Subcutaneous abdominal adipose tissue (tissue), 5 donors: Measurements from ENCODE around the gene METTL9.

ENCODE experiments used
- H3K27ac ChIP-seq: one replicate; pipeline ENCODE4 v1.7.0; 2013; ENCODE audit warnings: low read depth, mild to moderate bottlenecking, inconsistent platforms, low read length, moderate library complexity
- H3K27me3 ChIP-seq, 5 donors: one replicate each; pipeline ENCODE4 v1.7.0; 2013; ENCODE audit warnings: low read length in 5 of 5, inconsistent platforms in 1 of 5; ENCODE audit not compliant: control insufficient read depth in 5 of 5, insufficient read depth in 4 of 5
- H3K36me3 ChIP-seq, 5 donors: one replicate each; pipeline ENCODE4 v1.7.0; 2013; ENCODE audit warnings: low read length in 5 of 5; ENCODE audit not compliant: control insufficient read depth in 5 of 5, insufficient read depth in 5 of 5
- H3K4me1 ChIP-seq, 5 donors: one replicate each; pipeline ENCODE4 v1.7.0; 2013; ENCODE audit warnings: low read length in 5 of 5, mild to moderate bottlenecking in 3 of 5, moderate library complexity in 1 of 5; ENCODE audit not compliant: control insufficient read depth in 5 of 5, insufficient read depth in 5 of 5
- H3K4me3 ChIP-seq, 5 donors: one replicate each; pipeline ENCODE4 v1.7.0; 2013; ENCODE audit warnings: low read length in 5 of 5, low read depth in 1 of 5
- H3K9ac ChIP-seq, 5 donors: one replicate each; pipeline ENCODE4 v1.7.0; 2013; ENCODE audit warnings: low read length in 5 of 5, mild to moderate bottlenecking in 4 of 5, moderate library complexity in 3 of 5
- H3K9me3 ChIP-seq, 5 donors: one replicate each; pipeline ENCODE4 v1.7.0; 2013; ENCODE audit warnings: low read length in 5 of 5; ENCODE audit not compliant: control insufficient read depth in 5 of 5
- donor health status: healthy.
- donor health status: healthy.
- donor health status: healthy.
- donor health status: healthy.
- donor health status: healthy.

METTL9 gene

DNA sequence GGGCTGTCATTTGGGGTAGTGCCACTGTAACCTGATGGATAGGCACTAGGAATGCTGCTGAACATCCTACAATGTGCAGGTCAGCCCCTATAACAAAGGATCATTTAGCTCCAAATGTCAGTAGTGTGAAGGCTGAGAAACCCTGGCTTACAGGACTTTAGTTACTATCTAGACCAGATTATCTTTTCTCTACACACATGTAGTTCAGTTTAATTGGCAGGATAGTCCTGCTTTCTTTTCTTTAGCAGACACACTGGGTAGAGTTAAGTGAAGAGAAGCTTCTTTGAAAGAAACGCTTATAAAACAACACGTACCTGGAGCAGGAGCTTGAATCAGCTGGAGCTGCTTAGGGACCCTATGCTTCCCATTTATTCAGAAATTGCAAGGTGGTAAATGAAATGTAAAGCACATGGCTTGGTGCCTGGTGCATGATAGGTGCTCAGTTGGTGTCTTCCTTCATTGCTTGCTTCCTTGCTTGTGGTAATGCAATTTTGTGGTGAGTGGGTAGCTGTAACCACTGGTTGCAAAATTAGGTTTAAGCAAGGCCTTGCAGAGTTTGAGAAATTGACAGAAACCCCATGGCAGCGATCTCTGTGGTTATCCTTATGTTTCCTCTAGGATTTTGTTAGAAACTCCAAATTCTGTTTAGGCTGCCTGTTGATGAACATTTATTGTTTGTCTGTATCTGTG, 9.4 kb downstream of the METTL9 start:
- no peak overlapping the region for H3K9ac ChIP-seq
- H3K4me3 ChIP-seq: no peak overlapping the region
- no peaks in the 10 kb centered on the region for H3K36me3 ChIP-seq
- H3K27ac ChIP-seq: no peak overlapping the region
- H3K27me3 ChIP-seq: no peaks in the 10 kb centered on the region
- H3K9me3 ChIP-seq: no peaks in the 10 kb centered on the region
- peaks cover 2 to 53% (median 50%) of the 10 kb centered on the region in 5 donors for H3K4me1 ChIP-seq

DNA sequence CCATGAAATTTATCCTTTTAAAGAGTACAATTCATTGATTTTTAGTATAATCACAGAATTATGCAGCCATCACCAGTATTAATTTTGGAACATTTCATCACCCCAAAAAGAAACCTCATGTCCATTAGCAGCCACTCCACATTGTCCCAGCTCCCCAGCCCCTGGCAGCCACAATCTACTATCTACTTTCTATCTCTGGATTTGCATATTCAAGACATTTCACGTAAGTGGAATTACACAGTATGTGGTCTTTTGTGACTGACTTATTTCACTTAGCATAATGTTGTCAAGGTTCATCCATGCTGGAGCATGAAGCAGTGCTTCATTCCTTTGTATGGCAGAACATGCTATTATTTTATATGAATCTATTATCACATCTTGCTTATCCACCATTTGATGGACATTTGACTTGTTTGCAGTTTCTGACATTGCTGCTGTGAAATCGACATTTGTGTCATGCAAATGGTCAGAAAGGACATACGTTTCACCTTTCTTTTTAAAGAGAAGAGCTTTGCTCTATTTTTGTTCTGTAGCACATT, 10.7 kb downstream of the METTL9 start:
- Histone ChIP-seq H3K4me3 (no peak overlapping the region), H3K9ac (no peak overlapping the region), H3K27ac (no peak overlapping the region), H3K4me1 (peaks cover 2 to 40% (median 37%) of the 10 kb centered on the region in 5 donors), H3K9me3 (no peaks in the 10 kb centered on the region), H3K36me3 (no peaks in the 10 kb centered on the region), H3K27me3 (no peaks in the 10 kb centered on the region)

DNA sequence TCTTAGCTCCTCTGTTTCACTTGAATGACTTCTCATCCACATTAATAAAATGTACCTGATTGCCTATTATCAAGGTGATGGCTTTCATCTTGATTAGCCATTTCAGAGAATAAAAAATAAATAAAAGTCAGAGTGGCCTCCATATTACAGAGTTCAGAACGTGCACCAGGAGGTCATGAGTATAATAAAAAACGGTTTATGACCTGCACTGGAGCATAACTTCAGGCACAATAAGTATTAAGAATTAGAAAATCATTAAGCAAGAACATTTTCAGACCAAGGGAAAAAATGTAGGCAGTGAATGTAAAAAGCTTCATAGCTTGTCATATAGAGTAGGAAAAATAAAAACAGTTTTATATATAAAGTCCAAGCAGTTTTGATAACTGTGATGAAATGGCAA, 11.4 kb downstream of the METTL9 start:
- no peaks in the 10 kb centered on the region for H3K9me3 ChIP-seq
- H3K27ac ChIP-seq: no peak overlapping the region
- H3K36me3 ChIP-seq: no peaks in the 10 kb centered on the region
- peaks cover 2 to 36% (median 35%) of the 10 kb centered on the region in 5 donors for H3K4me1 ChIP-seq
- no peak overlapping the region for H3K9ac ChIP-seq
- H3K27me3 ChIP-seq: no peaks in the 10 kb centered on the region
- no peak overlapping the region for H3K4me3 ChIP-seq

DNA sequence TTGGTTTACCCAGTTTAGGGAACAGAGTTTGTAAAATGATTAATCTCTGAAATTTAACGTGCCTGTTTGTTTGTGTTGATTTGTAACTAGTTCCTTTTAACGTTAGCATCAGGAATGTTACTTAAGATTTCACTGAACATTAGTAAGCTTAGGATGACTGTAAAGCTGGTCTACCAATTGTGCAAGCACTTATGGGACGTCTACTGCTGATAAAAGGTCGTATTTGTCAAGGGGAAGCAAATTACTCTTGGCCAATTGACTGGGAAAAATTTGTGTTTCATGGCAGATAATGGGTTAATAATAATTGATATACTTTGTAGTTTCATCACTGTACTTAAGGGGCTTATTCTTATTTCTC, 11.8 kb downstream of the METTL9 start:
- Histone ChIP-seq H3K27ac (no peak overlapping the region), H3K27me3 (no peaks in the 10 kb centered on the region), H3K9me3 (no peaks in the 10 kb centered on the region), H3K36me3 (no peaks in the 10 kb centered on the region), H3K4me3 (no peak overlapping the region), H3K9ac (no peak overlapping the region), H3K4me1 (peaks cover 2 to 40% (median 35%) of the 10 kb centered on the region in 5 donors)

DNA sequence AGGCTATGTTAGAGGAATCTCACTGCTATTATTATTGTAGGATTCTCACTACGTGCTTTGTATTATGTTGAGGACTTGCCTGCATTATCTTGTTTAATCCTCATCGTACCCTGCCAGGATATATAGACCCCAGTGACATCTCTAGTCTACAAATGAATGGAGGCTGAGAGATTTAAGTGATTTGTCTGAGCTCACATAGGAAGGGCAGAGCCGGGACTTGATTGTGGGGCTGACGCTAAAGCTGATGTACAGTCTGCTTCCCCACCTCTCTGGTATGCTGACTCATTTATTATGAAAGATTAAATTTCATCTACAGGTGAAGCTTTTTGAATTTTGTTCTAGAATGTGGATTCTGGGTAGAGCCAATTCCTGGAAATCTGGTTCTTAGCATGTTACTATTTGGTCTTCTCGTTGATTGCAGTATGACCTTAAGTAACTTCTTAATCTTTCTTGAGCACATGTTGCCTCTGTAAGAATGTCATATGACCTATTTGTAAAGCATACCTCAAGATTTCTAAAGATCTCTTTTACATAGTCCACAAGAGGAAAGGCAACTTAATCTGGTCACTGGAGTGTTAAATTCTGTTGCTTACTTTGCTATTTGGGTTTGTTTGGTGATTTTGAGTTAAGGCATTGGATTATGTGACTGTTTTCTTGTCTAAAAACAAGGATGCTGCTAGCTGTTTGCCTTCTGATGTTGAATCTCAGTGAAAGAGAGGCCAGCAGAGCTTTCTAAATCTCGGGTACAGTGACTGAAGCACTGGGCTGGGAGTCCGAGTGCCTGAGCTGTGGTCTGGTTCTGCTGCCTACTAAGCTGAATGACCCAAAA, 12.4 kb downstream of the METTL9 start:
- H3K27me3 ChIP-seq: no peaks in the 10 kb centered on the region
- H3K4me1 ChIP-seq: peaks cover 2 to 39% (median 35%) of the 10 kb centered on the region in 5 donors
- no peaks in the 10 kb centered on the region for H3K9me3 ChIP-seq
- peak overlapping the region in 2 of 5 donors; percentile 3 to 27 for H3K9ac ChIP-seq
- peak overlapping the region; percentile 53 for H3K27ac ChIP-seq
- no peaks in the 10 kb centered on the region for H3K36me3 ChIP-seq
- H3K4me3 ChIP-seq: no peak overlapping the region

DNA sequence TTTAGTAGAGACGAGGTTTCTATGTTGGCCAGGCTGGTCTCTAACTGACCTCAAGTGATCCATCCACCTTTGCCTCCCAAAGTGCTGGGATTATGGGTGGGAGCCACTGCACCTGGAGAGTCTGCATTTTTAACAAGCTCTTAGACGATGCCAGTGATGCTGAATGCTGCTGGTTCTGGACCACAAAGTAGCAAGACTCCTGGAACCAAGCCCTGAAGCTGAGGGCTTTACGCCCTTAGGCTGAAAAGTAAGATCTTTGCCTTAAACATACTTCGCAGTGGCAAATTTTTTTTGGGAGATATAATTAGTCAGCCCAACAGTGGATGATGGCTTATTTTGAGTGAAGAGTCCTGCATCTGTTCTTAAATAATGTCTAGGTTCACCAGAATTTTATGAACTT, 14.0 kb downstream of the METTL9 start:
- Histone ChIP-seq H3K36me3 (peaks cover 0 to 4% (median 0%) of the 10 kb centered on the region in 5 donors), H3K4me1 (peaks cover 2 to 35% (median 30%) of the 10 kb centered on the region in 5 donors), H3K9me3 (no peaks in the 10 kb centered on the region), H3K9ac (no peak overlapping the region), H3K4me3 (no peak overlapping the region), H3K27ac (no peak overlapping the region), H3K27me3 (no peaks in the 10 kb centered on the region)

DNA sequence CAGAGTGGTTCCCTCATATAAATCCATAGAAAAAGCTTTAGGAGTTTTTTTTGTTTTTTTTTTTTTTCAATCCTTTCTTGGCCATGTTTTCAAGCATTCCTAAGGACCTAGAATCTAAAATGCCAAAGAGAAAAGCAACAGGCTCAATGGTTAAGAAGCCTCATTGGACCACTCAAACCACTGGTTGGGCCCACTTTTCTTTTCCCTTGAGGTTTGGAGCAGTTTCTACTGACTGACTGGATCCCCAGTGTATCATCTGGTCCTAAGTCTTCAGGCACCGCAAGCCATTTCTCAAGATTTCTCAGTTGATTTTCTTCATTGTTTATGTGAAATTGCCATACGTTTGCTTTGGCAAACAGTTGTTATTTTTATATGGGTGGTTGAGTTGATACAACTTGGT, 14.4 kb downstream of the METTL9 start:
- Histone ChIP-seq H3K9me3 (no peaks in the 10 kb centered on the region), H3K4me1 (peaks cover 2 to 31% (median 26%) of the 10 kb centered on the region in 5 donors), H3K27ac (no peak overlapping the region), H3K9ac (no peak overlapping the region), H3K27me3 (no peaks in the 10 kb centered on the region), H3K36me3 (peaks cover 0 to 5% (median 0%) of the 10 kb centered on the region in 5 donors), H3K4me3 (no peak overlapping the region)

DNA sequence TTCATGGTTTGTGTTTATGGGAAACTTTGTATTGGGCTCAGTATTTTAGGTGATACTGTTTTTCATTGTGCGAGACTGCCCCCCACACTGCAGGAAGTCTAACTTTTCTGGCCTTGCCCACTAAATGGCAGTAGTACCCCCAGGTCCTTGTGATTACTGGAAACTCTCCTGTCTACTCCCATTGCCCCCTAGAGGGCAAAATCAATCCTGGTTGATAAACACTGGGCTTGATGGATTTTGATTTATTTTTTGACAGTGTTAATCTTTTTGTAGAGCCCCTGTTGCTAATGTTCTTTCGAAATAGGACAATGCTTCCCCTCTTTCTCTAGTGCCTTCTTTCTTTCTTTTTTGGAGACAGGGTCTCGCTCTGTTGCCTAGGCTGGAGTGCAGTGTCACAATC, 15.5 kb downstream of the METTL9 start:
- Histone ChIP-seq H3K36me3 (peaks cover 0 to 8% (median 0%) of the 10 kb centered on the region in 5 donors), H3K4me3 (no peak overlapping the region), H3K9me3 (no peaks in the 10 kb centered on the region), H3K27me3 (no peaks in the 10 kb centered on the region), H3K4me1 (peaks cover 2 to 29% (median 20%) of the 10 kb centered on the region in 5 donors), H3K9ac (no peak overlapping the region), H3K27ac (no peak overlapping the region)

DNA sequence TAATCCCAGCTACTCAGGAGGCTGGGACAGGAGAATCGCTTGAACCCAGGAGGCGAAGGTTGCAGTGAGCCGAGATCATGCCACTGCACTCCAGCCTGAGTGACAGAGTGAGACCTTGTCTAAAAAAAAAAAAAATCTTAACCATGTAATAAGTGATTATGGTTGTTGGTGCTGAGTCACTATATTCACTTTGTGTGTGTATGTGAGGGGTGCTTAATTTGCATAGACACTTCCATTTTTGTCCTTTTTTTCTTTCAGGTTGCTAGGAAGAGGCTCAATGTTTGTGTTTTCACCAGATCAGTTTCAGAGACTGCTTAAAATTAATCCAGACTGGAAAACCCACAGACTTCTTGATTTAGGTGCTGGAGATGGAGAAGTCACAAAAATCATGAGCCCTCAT, 18.2 kb downstream of the METTL9 start:
- H3K36me3 ChIP-seq: peaks cover 0 to 8% (median 0%) of the 10 kb centered on the region in 5 donors
- no peak overlapping the region for H3K9ac ChIP-seq
- H3K9me3 ChIP-seq: no peaks in the 10 kb centered on the region
- H3K4me3 ChIP-seq: no peak overlapping the region
- H3K27me3 ChIP-seq: no peaks in the 10 kb centered on the region
- no peak overlapping the region for H3K27ac ChIP-seq
- peaks cover 0 to 11% (median 5%) of the 10 kb centered on the region in 5 donors for H3K4me1 ChIP-seq

DNA sequence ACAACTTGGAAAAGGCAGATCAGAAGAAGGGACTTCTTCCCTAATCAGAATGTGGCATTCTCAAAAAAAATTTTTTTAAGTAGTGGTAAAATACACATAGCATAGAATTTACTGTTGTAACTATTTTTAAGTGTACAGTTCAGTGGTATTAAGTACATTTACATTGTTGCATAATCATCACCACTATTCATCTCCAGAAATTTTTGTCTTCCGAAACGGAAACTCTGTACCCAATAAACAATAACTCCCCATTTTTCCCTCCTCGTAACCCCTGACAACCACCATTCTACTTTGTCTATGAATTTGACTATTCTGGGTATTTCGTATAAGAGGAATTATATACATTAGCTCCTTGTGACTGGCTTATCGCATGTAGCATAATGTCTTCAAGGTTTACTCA, 18.9 kb downstream of the METTL9 start:
- H3K27me3 ChIP-seq: no peaks in the 10 kb centered on the region
- H3K36me3 ChIP-seq: peaks cover 0 to 8% (median 0%) of the 10 kb centered on the region in 5 donors
- no peak overlapping the region for H3K4me3 ChIP-seq
- no peak overlapping the region for H3K9ac ChIP-seq
- H3K9me3 ChIP-seq: no peaks in the 10 kb centered on the region
- H3K27ac ChIP-seq: no peak overlapping the region
- H3K4me1 ChIP-seq: peaks cover 0 to 11% (median 5%) of the 10 kb centered on the region in 5 donors
